Stimulated activated CD4-positive, alpha-beta T cell treated with anti-CD3 and anti-CD28 coated beads, Interleukin-2, amount 100 ng/mL, for 48 hours (primary cell): ENCODE data around the gene COL21A1.

Experiments used
- DNase-seq, 2 donors: peaks; one replicate each; pipeline ENCODE4 v3.0.0-alpha.2; 2020

COL21A1 gene

DNA sequence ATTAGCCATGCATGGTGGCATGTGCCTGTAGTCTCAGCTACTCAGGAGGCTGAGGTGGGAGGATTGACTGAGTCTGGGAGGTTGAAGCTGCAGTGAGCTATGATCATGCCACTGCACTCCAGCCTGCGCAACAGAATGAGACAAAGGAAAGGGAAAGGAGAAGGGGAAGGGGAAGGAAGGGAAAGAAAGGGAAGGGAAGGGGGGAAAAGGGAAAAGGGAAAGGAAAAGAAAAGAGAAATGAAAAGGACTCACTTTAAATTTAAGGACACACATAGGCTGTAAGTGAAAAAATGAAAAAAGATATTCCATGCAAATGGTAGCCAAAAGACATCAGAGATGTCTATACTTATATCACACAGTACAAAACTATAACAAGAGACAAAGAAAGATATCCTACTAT, 74.2 kb downstream of the COL21A1 start:
- no peak for DNase-seq

DNA sequence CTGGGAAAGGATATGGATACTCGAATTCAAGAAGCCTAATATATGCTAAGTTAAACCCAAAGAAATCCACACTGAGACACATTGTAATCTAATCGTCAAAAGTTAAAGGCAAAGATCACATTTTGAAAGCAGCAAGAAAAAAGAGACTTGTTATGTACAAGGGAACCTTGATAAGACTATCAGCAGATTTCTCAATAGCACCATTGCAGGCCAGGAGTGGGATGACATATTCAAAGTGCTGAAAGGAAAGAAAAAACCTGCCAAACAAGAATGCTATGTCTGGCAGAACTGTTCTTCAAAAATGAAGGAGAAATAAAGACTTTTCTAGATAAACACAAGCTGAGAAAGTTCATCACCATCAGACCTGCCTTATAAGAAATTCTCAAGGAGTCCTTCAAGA, 75.2 kb downstream of the COL21A1 start:
- DNase-seq: no peak

DNA sequence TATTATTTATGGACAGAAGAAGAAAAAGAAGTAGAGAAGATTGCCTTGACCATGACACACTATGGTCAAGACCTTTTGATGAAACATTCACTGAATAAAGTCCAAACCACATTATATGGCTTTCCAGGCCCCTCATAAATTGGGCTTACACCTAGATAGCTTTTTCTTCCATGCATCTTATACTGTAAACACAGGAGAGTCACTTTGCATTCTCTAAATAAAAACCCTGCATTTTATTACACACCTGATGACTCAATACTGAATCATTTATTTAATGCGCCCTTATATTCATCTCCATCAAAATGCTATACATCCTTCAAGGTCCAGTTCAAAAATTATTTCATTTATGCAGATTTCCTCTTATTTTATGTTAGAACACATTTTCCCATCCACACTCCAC, 78.0 kb downstream of the COL21A1 start:
- DNase-seq: no peak

DNA sequence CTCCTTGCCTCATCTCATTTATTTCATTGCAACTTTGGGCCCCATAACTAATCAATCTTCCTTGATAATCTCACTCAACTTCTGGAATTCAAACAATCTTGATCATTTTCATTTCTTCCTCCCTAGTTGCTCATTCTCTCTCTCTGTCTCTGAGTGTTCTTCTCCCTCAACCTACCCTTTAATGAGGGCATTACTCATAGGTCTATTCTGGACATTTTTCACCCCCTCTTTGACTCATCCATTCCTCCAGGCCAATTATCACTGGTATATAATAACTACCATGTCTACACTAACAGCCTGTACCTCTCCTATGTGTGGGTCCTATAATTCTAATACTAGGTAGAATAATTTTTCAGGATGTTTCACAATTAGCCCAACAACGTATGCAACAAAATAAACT, 78.8 kb downstream of the COL21A1 start:
- DNase-seq: no peak

DNA sequence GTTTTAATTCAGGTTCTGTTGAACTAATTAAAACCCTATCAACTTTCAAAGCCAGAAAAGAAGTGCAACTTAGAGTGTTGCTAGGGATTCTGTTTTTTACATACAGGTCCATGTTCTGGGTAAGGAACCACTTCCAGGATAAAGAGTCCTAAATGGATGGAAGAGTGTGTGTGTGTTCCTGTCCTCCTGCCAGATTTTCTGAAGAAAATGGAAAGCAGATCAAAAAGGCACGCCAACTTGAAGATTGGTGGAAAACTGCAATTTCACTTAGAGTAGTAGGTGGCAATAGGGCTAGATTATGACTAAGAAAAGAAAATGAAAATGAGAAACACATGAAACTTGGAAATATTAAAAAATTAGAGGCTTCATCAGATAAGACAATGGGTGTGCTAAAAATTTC, 85.3 kb downstream of the COL21A1 start:
- no peak for DNase-seq

DNA sequence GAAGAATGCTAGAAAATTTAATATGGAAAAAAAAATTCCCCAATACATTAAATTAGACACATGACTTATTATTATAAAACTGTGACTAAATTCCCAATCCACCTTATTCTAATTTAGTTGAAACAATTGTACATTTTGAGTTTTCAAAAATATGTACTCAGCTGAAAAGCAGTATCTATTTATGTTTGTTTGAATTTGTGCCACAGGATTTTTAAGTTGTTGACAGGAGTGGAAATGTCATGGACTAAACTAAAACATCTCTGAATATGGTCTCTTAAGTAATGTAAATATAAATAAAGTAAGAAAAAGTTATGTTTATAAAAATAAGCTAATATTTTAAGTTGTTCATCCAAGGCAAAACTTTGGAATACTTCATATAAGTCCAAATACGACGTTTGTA, 86.9 kb downstream of the COL21A1 start:
- no peak for DNase-seq

DNA sequence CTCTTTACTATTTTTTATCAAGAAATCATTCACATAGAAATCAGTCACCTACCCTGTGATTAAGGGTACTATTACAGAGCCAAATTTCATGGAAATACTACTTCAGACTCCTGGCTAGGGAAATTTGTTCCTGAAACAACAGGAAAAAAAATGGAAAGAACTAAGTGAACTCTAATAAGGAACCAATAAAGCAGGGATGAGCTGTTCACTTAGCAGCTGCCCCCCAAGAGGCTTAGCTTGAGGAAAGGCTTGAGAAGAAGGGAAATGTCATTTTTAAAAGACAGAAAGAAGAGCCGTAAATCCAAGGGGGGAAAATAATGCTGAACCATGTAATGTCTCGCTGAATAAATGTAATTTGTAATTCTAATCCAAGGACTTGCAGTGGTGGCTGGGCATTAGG, 88.8 kb downstream of the COL21A1 start:
- no peak for DNase-seq

DNA sequence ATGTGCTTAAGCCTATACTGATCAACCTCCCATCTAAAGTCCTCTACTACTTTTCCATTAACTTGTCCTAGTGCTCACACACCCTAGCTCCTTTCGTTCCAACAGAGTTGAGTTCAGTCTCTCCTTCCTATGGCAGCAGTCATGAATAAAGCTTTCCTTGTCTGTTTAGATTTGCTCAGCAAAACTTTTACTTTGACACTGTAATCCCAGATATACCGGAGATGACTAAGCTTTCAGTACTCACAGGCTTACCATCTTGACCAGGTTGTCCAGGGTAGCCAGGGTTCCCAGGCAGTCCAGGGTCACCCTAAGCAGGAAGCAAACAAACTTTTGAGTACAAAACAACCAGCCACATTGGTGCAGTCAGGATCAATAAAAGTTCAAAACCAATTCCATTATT, 90.7 kb downstream of the COL21A1 start:
- DNase-seq: no peak

DNA sequence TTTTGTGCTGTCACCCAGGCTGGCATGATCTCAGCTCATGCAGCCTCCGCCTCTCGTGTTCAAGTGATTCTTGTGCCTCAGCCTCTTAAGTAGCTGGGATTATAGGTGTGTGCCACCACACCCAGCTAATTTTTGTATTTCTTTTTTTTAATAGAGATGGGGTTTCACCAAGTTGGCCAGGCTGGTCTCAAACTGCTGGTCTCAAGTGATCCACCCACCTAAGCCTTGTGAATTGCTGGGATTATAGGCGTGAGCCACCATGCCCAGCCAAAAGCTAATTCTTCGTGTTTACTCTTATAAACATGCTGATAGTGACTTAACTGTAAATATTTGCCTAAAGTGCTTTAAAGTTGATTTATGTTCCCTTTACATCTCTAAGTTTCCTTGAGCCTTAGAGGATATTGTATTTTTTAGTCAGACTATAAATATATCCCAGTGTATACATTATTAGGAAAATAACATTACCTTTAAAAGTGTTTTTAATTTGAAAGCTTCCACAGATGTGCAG, 91.7 kb downstream of the COL21A1 start:
- DNase-seq: no peak

DNA sequence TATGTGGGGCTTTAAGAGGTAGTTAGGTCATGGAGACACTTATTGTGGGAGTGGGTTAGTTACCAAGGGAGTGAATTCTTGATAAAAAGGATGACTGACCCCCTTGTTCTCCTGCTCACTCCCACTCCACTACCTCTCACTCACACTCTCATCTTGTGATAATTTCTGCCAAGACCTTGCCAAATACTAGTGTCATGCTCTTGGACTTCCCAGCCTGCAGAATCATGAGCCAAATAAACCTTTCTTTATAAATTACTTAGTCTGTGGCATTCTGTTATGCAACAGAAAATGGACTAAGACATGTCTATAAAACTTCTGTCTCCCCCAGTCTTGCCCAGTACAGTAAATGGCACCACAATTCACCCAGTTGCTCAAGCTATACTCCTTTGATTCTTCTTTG, 93.3 kb downstream of the COL21A1 start:
- DNase-seq: no peak

DNA sequence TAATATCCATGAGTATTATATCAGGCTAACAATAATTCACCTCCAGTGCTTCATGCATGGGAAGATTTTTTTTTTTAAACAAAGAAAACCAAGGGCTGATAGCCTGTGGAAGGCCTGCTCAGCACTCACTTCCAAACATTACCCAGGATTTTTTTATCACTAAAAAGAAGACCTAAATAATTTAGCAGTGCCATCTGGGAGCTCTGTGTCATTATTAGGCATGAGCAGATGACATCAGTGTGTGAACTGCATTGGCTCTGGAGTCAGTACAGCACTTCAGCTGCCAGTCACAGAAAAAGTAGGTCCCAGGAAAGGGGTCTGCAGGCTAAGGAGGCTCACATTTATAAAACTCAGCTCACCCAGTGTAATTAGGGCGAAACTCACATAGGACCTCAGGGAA, 94.8 kb downstream of the COL21A1 start:
- no peak for DNase-seq

DNA sequence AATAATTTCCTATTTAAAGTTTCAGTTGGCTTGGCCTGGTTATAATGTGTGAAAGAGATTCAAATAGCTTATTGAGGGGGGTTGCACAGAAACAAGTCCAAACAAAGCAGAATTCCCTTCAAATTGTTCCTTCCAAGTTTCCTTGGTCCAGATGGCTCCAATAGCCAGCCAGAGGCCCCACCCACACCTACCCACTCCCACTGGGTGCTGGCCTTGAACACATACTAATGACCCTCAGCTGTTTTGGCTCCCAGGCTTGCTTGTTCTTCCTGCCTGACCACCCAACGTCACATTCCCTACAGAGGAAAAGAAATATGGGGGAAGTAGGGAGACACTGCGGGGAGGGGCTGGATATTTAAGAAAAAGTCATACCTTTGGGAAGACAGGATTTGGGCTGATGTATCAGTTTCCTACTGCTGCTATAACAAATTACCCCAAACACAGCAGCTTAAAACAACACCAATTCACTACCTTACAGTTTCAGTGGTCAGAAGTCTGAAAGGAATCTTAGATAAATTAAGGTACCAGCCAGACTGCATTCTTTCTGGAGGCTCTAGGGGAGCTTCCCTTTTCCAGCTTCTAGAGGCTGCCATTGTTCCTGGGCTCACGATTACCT, 95.7 kb downstream of the COL21A1 start:
- DNase-seq: no peak

DNA sequence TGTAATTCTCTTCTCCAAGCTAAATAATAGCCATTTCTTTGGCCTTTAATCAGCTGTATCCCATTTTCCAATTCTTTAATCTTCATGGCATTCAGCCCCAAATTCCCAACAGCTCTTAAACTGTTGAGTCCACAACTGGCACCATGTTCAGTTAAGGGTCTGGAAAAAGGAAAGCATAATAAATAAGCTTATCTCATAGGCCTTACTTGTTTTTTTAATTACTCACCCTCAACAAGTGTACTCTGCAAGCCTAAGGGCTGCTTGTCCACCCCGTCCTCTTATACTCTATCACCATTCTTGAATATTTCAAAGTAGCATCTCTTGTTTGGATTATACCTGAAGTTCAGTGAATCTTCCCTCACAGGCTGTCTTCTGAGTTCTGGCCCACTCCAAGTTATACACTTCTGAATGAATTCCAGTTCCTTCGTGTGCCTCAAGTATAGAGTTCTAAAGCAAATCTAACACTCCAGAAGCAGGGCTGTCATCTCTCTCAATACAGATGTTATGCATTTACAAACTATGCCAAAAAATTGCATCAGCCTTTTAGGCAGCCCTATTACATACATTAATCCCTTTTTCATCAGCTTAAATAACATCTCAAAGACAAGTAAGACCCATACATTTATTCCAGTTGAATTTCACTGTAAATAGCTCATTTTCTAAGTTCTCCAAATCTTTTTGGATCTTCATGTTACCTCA, 98.7 kb downstream of the COL21A1 start:
- no peak for DNase-seq

DNA sequence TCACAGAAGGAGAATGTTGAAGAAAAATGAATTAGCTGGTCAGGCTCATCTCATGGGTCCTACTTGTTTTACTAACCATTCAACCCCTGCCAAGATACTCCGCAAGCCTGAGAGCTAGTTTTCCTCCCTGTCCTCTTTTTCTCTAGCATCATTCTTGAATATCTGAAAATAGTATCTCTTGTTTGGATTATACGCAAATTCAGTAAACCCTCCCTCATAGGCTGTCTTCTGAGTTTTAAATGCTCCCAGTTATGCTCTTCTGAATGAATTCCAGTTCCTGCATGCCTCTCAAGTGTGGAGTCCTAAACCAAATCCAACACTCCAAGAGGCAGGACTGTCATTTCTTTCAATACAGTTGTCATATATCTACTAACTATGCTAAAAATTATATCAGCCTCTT, 99.6 kb downstream of the COL21A1 start:
- no peak for DNase-seq

DNA sequence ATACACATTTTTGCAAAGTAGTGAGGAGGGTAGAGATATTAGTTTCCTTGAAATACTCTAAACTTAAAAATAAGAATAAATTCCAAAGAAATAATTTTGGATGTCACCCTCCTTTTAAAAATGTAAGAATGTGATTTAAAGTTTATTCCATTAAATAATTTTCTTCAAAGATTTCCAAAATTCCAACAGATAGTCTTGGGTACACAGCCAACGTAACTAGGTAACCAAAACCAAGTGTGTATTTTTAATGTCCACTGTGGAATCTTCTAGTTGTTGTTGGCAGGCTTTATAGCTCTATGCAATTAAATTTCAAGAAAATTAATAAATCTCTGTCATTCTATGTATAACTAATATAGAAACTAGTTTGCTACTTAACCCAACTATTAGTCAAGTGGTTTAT, 101.3 kb downstream of the COL21A1 start:
- no peak for DNase-seq

DNA sequence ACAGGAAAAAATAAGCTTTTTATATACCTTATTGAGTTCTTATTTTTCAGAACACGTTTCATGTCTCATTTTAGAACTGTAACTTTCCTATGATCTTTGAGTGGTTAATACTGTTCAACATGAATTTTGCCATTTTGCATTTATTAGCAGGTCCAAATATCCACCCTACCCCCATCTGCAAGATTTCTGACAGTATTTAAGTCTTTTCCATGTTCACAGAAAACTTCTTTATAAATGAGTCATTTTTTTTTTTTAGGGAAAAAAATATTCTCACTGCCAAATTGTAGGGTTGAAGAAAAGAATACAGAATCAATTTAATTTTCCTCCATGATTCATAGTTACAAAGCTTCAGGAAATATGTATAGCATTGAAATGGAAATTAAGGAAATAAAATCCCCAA, 101.8 kb downstream of the COL21A1 start:
- no peak for DNase-seq

DNA sequence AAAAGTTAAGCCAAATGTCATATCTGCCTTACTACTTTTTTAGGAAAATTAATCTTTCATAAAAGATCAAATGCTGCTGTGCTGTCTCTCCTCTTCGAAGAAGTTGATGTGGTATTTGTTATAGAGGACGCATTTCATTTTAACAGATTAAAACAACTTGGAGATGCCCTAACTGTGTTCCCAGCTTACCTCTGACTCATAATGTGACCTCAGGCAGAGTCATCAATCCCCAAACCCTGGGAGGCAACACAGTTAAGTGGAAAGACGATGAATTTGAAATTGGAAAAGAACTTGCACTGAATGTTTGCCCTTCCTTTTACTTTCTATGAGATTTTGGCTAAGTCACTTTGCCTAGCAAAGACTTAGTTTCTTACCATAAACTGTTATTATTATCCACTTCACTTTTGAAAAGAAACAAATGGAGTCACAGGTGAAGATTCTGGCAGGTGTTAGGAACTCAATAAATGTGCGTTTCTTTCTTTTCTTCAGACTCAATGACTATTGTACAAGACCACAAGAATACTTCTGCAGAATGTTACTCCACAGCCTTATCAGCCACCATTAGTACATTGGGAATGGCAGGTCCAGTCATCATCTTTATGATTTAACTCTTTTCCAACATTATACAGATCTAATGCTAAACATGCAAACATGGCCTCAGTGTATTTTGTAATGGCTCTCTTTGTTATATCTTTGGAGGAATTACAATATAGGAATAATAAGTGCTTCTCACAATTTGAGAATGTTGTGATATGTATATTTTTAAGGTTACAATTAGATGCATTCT, 102.6 kb downstream of the COL21A1 start:
- no peak for DNase-seq

DNA sequence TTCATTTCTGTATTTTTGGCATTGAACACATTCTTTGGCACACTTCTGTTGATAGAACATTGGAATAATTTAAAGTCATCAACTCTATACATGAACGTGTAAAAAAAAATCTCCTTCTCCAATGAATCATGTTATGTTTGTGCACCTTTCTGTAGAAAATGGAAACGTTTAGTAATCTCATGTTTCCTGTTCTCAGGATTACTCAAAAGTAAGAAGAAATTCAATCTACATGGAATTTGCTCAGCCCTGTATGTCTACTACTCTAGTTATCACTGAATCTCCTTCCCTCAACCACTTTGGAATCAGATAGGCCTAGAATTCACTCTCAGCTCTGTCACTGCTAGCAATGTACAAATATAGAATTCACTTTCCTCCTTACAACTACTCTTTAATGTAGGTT, 103.6 kb downstream of the COL21A1 start:
- no peak for DNase-seq

DNA sequence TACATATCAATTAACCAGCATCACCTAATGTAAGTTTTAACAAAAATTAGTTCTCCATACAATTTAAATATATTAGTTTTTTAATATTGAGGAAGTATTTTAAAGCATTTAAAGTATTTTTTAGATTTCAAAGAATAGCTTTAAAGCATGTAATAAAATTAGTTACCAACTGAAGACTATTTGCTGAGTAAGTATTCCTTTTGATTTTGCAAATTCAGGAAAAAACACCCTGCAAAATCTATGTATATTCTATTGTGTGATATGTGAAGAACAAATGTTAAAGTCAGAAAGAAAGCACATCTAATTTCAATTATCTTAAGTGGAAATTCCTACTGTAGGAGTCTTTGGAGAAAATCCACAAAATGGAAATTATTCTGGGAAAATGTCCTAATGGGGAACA, 107.3 kb downstream of the COL21A1 start:
- DNase-seq: no peak

DNA sequence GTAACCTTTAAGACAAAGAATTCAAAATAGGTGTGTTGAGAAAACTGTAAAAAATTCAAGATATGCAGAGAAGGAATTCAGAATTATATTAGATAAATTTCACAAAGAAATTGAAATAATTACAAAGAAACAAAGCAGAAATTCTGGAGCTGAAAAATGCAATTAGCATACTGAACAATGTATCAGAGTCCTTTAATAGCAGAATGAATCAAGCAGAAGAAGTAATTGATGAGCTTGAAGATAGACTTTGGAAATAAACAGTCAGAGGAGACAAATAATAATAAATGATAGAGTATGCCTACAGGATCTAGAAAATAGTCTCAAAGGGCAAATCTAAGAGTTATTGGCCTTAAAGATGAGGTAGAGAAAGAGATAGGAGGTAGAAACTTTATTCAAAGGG, 131.7 kb downstream of the COL21A1 start:
- no peak for DNase-seq

DNA sequence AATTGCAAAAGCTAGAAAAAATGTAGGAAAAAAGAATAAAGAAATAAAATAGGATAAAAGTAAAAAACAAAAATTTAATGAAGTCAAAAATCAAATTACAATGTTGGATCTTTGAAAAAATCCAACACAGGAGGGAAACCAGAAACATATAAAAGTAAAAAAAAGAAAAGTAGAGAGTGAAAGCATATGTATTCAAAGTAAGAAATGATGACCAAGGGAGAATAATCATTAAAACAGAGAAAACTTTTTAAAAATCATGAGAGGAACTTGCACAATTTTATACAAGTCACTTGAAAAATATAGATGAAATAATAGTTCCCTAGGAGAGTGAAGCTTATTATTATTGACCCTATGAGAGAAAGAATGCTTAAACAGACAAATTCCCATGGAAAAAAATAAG, 138.2 kb downstream of the COL21A1 start:
- no peak for DNase-seq

DNA sequence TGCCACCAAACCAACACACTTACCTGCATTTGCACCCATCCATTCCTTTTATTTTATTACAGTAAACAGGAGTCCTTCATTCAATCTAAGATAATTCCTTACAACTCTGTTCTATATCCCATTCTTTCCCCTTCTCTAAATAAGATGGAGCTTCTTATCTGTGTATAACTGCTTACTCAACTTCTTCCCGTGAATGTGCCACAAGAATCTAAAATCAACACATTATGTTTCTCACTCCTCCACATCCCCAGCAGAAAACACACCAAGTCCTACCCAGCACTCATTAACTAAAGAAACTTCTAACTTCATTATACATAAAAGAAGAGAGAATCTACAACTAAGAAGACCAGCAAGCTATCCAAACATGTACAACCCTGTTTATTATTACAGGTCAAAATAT, 141.1 kb downstream of the COL21A1 start:
- DNase-seq: no peak

DNA sequence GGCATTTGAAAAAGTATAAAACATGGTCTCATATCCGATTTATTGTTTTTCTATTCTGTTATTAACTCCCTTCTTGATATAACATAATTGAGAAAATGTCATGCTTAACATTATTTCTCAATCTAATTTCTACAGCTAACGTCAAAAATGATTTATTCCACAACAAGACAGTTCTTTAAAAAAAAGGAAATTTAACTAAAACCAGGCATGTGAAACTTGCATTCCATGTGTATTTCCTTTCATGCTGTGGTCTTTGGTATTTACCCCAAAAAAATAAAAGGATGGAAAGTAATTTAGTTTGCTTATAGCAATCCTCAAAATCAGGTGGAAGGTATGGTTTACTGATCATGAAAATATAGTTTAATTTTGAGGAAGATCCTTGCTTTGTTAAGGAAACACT, 142.8 kb downstream of the COL21A1 start:
- no peak for DNase-seq

DNA sequence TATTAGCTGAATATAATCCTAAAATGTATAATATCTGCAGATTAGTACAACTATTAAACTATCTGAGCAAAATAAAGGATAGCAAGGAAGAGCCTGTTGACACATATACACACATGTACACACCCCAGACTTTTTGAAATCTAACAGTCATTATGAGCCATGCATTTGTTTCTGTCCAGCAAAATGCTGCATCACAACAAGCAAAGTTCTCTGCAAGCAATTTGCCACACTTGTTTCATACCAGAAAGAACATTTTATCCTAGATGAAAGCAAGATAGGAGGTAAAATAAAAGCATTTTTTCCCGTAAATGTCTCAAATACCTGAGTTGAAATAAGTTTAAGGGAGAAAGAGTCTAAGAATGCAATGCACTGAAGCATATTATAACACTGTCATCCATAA, 145.2 kb downstream of the COL21A1 start:
- DNase-seq: no peak
